Measurements from ENCODE around the gene ECI2. TPM values are rescaled to one million over a fixed set of nuclear protein-coding genes. Genes with fewer than 3 reads are reported as not detected.

The ECI2 gene
- total and polyA plus RNA-seq, 10 of the 15 experiments (the other 5 are each of a cell fraction or from before 2014, with no cell fraction given), result 38.7 to 129 (median 60.1) TPM

DNA sequence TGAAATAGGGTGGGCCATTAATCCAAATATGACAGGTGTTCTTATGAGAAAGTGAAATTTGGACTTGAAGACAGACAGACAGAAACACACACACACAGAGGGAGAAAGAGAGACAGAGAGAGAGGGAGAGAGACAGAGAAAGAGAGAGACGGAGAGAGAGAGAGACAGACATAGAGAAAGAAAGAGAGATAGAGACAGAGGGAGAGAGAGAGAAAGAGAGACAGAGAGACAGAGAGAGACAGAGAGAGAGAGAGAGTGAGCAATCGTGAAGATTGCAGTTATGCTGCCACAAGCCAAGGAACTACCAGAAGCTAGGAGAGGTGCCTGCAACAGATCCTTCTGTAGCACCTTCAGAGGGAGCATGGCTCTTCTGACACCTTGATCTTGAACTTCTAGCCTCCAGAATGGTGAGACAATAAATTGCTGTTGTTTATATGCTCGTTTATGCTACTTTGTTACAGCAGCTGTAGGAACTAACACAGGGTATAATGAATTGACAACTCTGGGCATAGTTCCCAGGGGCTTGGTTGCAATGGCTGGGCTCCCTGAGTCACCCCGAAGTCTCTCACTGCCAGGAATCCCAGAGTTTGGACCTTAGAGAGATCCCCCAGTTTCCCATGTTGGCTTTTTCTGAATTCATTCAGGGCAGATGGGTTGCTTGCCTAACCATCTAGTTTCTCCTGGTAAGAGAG lies 44.7 kb upstream of the ECI2 start:
- in situ Hi-C loops (cut with MboI) (no loop called here), intact Hi-C loops (cut with micrococcal nuclease; ENCODE audit: unreplicated experiment) (no loop called here)
- DNase-seq (ENCODE audit: low read depth, low spot score), result no peak
- no peak overlapping the region for H3K4me2 ChIP-seq (ENCODE audit: control insufficient read depth, insufficient read depth)
- ChIA-PET POLR2A (no interaction called here), SMC1A (ENCODE audit: uncharacterized antibody, unreplicated experiment) (no interaction called here), CTCF (no interaction called here), RAD21 (ENCODE audit: unreplicated experiment) (no interaction called here)
- H3K36me3 ChIP-seq (ENCODE audit: control insufficient read depth in 2 of 2, insufficient read depth in 2 of 2, low read length in 1 of 2), result no peaks in the 10 kb centered on the region
- no peak for FAIRE-seq
- TF ChIP-seq, protein P1, sequence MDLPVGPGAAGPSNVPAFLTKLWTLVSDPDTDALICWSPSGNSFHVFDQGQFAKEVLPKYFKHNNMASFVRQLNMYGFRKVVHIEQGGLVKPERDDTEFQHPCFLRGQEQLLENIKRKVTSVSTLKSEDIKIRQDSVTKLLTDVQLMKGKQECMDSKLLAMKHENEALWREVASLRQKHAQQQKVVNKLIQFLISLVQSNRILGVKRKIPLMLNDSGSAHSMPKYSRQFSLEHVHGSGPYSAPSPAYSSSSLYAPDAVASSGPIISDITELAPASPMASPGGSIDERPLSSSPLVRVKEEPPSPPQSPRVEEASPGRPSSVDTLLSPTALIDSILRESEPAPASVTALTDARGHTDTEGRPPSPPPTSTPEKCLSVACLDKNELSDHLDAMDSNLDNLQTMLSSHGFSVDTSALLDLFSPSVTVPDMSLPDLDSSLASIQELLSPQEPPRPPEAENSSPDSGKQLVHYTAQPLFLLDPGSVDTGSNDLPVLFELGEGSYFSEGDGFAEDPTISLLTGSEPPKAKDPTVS (IDR thresholded peaks at IDR 0.05; ENCODE audit: low read depth, low read length), result no peak
- TF ChIP-seq RELA (IDR thresholded peaks at IDR 0.05; ENCODE audit: borderline replicate concordance, partially characterized antibody), result no peak
- no peak for TF ChIP-seq IRF4 (IDR thresholded peaks at IDR 0.05; ENCODE audit: low read depth, low read length)
- TF ChIP-seq ATF7 (IDR thresholded peaks at IDR 0.05; ENCODE audit: low read depth), result no peak
- no peaks in the 10 kb centered on the region for H3K79me2 ChIP-seq (ENCODE audit: control insufficient read depth, insufficient read depth, low read length)
- no TSS peak for BruUV-seq (replicated peaks)
- WGBS (ENCODE audit: insufficient coverage, insufficient replicate concordance, low lambda C conversion rate, missing lambda C conversion rate), result 21% methylated on average over 4 of the region's 4 CpGs
- H3K4me3 ChIP-seq, result no peak overlapping the region
- H3K9me3 ChIP-seq (replicated peaks; ENCODE audit: control insufficient read depth, insufficient read depth, low read length), result no peaks in the 10 kb centered on the region
- H3K27me3 ChIP-seq (replicated peaks in 1 of 2; ENCODE audit: control insufficient read depth in 2 of 2, insufficient read depth in 2 of 2, low read length in 1 of 2), result no peaks in the 10 kb centered on the region; a peak in 2 of 4 replicates
- no peaks in the 10 kb centered on the region for H4K20me1 ChIP-seq (ENCODE audit: control insufficient read depth, insufficient read depth)
- no peak for ATAC-seq
- H3K9ac ChIP-seq (ENCODE audit: control insufficient read depth, insufficient read depth, low read length), result no peak overlapping the region
- H3K27ac ChIP-seq (ENCODE audit: control insufficient read depth, insufficient read depth), result no peak overlapping the region
- no peaks in the 10 kb centered on the region for H3K4me1 ChIP-seq (ENCODE audit: control insufficient read depth, insufficient read depth, low read length)
- H2AFZ ChIP-seq (ENCODE audit: control insufficient read depth, low read depth, low read length), result no peak overlapping the region

DNA sequence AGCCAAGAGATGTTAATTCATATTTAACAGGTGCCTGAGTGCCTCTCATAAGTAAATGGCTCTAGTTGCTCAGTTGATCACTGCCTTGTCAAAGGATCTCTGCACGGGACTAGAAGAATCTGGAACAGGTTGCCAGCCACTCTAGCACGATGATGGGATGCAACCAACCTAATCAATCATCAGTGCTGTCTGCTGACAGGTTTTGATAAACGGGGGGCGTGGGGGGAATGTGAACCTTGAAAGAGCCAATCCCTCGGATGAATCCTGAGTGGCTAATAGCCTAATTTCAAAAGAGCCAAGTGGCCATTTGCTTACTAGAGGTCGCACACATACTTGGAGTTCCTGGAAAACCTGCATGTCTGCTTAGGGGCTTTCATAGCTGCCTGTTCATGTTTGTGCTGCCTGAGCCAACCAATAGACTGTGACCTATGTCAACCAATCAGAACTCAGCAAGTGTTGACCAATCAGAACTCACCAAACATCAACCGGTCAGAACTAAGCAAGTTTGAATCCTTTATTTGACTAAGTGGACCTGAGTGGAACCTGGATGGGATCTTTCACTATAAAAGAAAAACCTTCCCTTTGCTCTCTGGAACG lies 43.5 kb upstream of the ECI2 start:
- Histone ChIP-seq H3K27me3 (replicated peaks in 1 of 2; ENCODE audit: control insufficient read depth in 2 of 2, insufficient read depth in 2 of 2, low read length in 1 of 2) (no peaks in the 10 kb centered on the region; a peak in 2 of 4 replicates), H3K27ac (ENCODE audit: control insufficient read depth, insufficient read depth) (no peak overlapping the region), H3K79me2 (ENCODE audit: control insufficient read depth, insufficient read depth, low read length) (no peaks in the 10 kb centered on the region), H3K9me3 (replicated peaks; ENCODE audit: control insufficient read depth, insufficient read depth, low read length) (no peaks in the 10 kb centered on the region), H2AFZ (ENCODE audit: control insufficient read depth, low read depth, low read length) (no peak overlapping the region), H3K9ac (ENCODE audit: control insufficient read depth, insufficient read depth, low read length) (no peak overlapping the region), H3K4me2 (ENCODE audit: control insufficient read depth, insufficient read depth) (no peak overlapping the region), H3K36me3 (ENCODE audit: control insufficient read depth in 2 of 2, insufficient read depth in 2 of 2, low read length in 1 of 2) (no peaks in the 10 kb centered on the region), H4K20me1 (ENCODE audit: control insufficient read depth, insufficient read depth) (no peaks in the 10 kb centered on the region), H3K4me3 (no peak overlapping the region), H3K4me1 (ENCODE audit: control insufficient read depth, insufficient read depth, low read length) (no peaks in the 10 kb centered on the region)
- DNase-seq (ENCODE audit: low read depth, low spot score) (no peak), FAIRE-seq (no peak), ATAC-seq (no peak)
- ChIA-PET RAD21 (ENCODE audit: unreplicated experiment) (no interaction called here), POLR2A (no interaction called here), SMC1A (ENCODE audit: uncharacterized antibody, unreplicated experiment) (no interaction called here), CTCF (no interaction called here)
- 31% methylated on average over 8 of the region's 8 CpGs for WGBS (ENCODE audit: insufficient coverage, insufficient replicate concordance, low lambda C conversion rate, missing lambda C conversion rate)
- intact Hi-C loops (cut with micrococcal nuclease; ENCODE audit: unreplicated experiment), result no loop called here
- in situ Hi-C loops (cut with MboI), result no loop called here
- BruUV-seq (replicated peaks), result no TSS peak
- TF ChIP-seq, protein P2, sequence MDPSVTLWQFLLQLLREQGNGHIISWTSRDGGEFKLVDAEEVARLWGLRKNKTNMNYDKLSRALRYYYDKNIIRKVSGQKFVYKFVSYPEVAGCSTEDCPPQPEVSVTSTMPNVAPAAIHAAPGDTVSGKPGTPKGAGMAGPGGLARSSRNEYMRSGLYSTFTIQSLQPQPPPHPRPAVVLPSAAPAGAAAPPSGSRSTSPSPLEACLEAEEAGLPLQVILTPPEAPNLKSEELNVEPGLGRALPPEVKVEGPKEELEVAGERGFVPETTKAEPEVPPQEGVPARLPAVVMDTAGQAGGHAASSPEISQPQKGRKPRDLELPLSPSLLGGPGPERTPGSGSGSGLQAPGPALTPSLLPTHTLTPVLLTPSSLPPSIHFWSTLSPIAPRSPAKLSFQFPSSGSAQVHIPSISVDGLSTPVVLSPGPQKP (IDR thresholded peaks at IDR 0.05; ENCODE audit: low read depth, low read length), result no peak
- no peak for TF ChIP-seq MEF2A (IDR thresholded peaks at IDR 0.05; ENCODE audit: insufficient read depth, low read depth, low read length)
- no peak for TF ChIP-seq ZZZ3 (IDR thresholded peaks at IDR 0.05; ENCODE audit: control insufficient read depth, insufficient read length, low read depth)
- no peak for TF ChIP-seq IKZF2 (IDR thresholded peaks at IDR 0.05)
- no peak for TF ChIP-seq GATAD2B (conservative IDR thresholded peaks at IDR 0.05; ENCODE audit: low read depth)
- TF ChIP-seq, protein P3, sequence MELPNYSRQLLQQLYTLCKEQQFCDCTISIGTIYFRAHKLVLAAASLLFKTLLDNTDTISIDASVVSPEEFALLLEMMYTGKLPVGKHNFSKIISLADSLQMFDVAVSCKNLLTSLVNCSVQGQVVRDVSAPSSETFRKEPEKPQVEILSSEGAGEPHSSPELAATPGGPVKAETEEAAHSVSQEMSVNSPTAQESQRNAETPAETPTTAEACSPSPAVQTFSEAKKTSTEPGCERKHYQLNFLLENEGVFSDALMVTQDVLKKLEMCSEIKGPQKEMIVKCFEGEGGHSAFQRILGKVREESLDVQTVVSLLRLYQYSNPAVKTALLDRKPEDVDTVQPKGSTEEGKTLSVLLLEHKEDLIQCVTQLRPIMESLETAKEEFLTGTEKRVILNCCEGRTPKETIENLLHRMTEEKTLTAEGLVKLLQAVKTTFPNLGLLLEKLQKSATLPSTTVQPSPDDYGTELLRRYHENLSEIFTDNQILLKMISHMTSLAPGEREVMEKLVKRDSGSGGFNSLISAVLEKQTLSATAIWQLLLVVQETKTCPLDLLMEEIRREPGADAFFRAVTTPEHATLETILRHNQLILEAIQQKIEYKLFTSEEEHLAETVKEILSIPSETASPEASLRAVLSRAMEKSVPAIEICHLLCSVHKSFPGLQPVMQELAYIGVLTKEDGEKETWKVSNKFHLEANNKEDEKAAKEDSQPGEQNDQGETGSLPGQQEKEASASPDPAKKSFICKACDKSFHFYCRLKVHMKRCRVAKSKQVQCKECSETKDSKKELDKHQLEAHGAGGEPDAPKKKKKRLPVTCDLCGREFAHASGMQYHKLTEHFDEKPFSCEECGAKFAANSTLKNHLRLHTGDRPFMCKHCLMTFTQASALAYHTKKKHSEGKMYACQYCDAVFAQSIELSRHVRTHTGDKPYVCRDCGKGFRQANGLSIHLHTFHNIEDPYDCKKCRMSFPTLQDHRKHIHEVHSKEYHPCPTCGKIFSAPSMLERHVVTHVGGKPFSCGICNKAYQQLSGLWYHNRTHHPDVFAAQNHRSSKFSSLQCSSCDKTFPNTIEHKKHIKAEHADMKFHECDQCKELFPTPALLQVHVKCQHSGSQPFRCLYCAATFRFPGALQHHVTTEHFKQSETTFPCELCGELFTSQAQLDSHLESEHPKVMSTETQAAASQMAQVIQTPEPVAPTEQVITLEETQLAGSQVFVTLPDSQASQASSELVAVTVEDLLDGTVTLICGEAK (IDR thresholded peaks at IDR 0.05; ENCODE audit: borderline replicate concordance), result no peak
